NCI-H2227 (cell line): ENCODE results near the gene EXOSC9.
"Not testable (repeated sequence)": the region's sequence is repeated elsewhere in the genome, so short reads cannot be mapped to it uniquely, and the experiment has no call there.

Experiments used
- DNase-seq: peaks from one replicate; lab custom pipeline; 2025; ENCODE audit not compliant: unreplicated experiment; lab: John Stamatoyannopoulos, UW

Gene EXOSC9, protein sequence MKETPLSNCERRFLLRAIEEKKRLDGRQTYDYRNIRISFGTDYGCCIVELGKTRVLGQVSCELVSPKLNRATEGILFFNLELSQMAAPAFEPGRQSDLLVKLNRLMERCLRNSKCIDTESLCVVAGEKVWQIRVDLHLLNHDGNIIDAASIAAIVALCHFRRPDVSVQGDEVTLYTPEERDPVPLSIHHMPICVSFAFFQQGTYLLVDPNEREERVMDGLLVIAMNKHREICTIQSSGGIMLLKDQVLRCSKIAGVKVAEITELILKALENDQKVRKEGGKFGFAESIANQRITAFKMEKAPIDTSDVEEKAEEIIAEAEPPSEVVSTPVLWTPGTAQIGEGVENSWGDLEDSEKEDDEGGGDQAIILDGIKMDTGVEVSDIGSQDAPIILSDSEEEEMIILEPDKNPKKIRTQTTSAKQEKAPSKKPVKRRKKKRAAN

DNA sequence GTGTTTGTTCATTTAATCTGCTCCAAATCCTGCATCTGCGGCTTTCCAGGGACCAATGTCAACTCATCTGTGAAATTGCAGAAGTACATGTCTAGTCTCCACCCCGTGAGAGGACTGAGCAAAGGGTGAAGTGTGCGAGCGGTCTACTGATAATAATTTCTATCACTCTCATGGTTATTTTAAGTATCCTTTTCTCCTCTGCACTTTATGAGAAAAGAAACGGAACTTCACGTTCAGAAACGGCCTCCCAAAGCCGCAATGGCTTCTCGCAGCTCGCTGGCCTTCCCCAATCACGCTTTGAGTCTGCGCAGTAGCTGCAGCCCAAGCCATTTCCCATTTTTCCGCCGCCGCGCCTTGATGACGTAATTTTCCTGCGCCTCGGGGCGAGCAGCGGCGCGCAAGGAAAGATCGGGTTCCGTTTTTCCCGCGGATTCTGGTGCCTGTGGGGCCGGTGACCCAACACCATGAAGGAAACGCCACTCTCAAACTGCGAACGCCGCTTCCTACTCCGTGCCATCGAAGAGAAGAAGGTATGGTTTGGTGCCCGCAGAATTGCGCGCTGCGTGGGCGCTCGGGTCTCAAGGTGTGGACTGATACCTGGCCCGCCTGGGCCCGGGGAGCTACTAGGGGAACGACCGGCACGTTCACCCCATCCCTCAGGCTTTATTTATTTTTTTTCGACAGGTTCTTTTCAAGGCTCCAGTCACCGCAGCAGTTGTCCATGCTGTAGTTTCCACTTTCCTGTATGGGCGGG, at the start of gene EXOSC9:
EXOSC9 (plus strand) TSS at position 363 of the 754 bp plus-strand sequence; CDS start at position 465, 102 bp downstream.
- peak; percentile 96 for DNase-seq

DNA sequence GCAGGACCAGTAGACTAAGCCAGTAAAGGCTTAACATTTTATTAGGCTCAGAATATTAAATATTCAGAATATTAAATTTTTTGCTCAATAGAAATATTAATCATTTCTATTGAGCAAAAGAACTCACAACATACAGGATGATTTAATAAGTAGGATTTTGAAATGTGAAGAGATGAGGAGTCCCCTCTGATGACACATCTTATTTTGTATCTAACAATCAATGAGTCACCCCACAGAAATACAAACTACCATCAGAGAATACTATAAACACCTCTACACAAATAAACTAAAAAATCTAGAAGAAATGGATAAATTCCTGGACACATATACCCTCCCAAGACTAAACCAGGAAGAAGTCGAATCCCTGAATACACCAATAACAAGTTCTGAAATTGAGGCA, 49.0 kb upstream of the EXOSC9 start:
- not testable (repeated sequence) for DNase-seq

DNA sequence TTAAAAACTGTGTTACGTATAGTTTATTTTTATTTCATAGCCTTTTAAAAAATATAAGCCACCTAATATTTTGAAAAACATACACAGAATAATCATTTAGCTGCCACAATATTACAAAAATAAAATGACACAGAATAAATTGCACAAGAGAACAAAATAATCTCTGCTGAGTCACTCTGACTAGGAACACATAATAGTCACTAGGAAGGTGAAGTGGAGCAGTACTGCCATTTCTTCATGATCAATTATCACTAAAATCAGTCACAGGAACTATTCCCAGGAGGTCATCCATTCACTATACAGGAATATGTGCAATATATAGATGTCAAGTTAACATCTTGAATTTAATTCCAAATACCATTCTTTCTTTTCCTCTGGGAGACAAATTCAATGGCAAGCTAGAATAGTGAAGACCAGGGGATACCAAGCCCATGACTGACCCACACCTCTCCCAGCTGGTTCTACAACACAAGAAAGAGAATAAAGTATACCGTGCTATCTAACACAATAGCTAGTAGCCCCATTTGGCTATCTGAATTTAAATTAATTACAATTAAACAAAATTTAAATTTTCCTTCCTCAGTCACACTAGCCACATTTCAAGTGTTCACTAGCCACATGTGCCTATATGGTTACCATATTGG, 42.1 kb upstream of the EXOSC9 start:
- no peak for DNase-seq

DNA sequence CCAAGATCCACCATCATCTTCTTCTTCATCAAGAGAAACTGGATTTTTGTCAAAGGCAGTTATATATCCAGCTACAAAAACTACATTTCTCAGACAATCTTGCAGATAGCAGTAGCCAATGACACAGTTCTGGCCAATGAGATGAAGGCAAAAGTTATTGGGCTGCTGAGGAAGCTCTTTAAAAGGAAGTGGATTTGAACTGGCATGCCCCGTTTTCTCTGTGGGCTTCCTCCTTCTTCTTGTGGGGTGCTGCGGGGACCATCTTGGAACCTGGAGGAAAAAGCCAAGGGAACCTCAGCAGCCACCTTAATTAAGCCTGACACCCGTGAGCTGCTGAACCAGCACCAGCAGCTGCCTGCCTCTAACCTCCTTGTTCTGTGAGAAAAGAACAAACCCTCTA, 40.9 kb upstream of the EXOSC9 start:
- DNase-seq = no peak

DNA sequence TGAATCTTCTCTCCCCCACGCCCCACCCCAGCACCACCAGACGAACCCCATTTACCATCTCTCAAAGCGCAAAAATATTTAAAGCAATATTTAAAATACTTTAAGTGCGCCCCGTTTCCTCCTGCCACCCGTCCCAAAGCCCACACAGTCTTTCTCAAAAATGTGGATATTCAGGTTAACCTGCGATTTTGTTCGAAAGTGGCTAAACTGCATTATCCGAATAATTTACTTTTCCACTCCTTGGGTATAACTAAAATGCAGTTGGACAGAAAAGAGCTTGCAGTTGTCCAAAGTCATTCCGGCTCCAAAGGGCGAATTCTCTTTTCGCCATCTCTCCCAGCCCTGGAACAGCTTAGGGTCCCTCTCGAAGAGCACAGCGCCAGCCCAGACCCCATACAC, 36.8 kb upstream of the EXOSC9 start:
- no peak for DNase-seq

DNA sequence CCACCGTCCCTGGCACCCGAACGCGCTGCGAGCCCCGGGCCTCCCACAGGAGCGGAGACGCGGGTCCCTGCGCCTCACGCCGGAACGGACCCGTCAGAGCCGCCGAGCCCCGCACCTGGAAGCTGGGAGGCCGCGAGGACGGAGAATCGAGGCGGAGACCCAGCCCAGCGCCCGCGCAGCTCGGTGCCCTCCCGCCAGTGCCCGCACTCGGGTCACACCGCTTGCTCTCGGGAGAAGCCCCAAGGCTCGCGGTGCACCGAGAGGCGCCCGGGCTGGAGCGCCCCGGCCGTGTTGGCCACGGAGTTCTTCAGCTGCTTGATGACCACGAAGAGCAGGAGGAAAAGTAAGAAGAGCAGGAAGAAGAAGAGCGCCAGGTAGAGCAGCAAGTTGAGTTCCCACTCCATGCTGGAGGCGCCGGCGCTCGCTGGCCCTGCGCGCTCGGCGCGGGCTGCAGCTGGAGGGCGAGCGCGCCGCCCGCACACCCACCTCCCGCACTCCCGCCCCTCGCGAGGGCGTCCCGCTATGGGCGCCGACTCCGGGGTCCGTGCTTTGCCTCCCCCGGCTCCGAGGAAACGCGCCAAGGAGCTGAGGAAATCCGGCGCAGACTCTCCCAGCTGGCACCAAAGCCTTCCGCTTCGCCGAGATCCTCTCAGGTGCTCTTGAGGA, 36.3 kb upstream of the EXOSC9 start, which contains the start of gene SMIM43:
SMIM43 (minus strand) TSS at position 463 of the 666 bp plus-strand sequence; CDS start at position 404, 59 bp downstream.
- DNase-seq = peak; percentile 22

DNA sequence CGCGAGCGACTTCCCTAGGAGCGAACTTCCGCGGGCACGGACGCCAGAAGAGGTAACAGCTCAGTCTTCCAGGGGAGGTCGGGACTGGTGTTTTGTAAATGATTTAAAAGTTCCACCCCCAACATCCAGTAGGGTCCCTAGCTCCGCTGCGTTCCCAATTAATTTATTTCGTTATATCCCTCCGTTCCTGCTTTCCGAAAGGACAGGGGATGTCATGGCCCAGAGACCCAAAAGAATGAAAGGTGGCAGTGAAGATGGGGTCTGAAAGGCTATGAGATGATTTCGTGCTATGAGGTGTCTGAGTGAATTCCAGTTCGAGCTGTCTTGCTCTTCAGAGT, 35.8 kb upstream of the EXOSC9 start:
- DNase-seq = no peak

DNA sequence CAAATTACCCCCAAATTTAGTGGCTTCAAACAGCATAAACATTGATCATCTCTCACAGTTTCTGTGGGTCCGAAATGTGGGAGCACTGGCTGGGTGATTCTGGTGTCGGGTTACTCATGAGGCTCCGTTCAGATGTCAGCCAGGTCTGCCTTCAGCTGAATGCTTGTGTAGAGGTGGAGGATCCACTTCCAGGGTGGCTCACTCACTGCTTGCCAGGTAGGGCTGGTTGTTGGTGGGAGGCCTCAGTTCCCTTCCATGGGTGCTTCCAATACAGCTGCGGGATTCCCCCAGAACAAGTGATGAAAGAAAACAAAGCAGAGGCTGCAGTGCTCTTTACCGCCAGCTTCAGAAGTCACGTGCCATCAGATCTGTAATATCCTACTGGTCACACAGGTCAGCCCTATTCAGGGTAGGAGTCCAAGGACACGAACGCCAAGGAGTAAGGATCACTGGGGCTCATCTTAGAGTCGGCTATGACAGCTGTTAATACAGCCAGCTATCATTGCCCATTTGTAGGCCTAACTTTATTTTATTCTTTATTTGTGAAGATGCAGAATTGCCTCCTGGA, 35.1 kb upstream of the EXOSC9 start:
- DNase-seq = no peak

DNA sequence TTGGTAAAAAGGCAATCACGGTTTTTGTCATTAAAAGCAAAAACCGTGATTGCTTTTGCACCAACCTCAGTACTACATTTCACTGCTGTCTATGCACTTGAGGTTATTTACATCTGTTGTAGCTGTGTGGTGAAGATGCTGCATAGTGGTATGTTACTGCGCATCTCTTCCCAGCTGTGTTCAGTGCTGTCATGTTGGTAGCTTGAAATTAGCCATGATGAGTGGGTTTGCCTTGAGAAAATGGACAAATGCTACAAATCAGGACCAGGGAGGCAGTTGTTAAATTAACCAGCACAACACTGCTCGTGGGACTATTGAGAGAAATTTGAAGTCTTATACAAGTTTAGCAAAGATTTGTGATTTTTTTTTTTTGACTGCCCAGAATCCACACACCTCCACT, 34.0 kb upstream of the EXOSC9 start:
- no peak for DNase-seq

DNA sequence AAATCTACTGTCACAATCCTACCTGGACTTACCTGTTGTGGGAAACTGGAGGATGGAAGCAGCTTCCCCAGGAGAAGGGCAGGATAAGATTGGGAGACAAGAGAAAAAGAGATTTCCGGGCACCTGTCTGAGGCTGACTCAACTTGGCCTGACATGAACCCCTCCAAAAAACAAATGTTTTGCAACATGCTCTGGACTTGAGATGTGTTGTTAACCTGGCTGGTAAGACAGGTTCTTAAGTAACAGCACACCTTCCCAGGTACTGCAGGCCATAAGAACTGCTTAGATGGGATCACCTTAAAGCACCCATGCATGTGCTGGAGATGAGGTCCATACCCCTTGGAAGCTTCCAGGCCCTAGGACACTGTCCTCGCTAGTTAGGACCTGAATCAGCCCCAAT, 31.8 kb upstream of the EXOSC9 start:
- DNase-seq = no peak

DNA sequence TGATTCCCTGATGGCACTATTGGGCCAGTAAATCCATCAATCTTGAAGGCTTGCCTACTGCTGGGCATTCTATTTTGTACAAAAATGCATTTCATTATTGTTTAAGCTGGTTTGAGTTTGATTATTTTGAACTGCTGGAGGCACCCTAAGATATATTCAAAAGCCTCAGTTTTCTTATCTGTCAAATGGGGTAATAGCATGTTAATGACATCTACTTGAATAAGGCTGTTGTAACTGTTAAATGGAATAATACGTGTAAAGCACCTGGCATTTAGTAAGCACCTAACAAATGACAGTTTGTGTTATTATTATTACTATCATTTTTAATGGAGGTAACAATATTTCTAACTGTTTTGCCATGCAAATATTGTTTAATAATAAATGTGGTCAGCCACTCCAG, 29.3 kb upstream of the EXOSC9 start:
- DNase-seq = no peak

DNA sequence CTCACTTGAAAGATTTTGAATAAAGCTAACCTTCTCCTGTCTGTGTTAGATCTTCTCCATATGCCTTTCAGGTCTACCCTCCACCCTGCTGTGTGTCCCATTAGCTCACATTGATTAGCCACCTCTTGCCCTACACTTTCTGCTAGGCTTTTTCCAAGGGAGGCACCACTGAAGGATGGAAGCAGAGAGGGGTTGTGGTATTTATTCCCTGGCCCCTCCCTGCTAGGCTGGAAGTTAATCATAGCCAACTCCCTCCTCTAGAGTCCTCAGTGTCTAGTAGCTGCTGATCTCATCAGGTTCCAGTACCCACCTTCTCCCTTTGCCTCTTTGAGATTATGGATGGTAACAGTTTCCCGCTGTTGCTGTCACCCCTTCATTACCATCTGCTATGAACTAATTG, 27.2 kb upstream of the EXOSC9 start:
- DNase-seq = no peak

DNA sequence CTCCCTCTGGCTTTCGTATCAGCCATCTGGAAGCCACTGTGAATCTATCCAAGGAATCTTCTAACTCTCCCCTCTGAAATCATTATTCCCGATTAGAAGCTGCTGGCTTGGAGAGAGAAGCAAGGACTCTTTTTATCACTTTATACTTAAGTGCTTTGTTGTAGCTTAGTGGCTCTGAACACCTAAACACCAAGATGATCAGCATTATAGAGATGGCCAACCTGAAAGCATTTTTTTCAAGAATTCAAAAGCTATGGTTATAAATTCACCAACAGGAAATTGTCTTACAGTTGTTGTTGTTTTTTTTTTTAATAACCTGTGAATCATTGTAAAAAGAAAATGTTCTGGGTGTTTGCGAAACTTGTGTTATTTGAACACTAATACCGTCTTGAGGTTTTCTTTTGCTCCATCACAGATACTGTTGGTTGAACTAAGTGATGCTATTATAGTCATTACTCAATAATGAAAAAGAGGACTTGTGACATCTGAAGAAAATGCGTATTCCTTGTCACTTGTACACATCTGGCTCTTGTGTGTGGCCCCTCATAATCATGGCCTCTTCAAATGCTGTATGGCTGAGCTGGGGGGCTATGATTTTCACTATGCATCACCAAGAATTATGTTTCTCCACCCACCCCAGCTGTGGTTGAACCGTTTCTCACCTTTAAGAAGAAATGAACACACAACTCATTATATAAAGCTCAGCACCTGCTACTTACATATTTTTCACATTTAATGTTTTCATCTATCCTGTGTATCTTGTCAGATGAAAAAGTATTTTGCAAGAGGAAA, 24.3 kb upstream of the EXOSC9 start:
- no peak for DNase-seq

DNA sequence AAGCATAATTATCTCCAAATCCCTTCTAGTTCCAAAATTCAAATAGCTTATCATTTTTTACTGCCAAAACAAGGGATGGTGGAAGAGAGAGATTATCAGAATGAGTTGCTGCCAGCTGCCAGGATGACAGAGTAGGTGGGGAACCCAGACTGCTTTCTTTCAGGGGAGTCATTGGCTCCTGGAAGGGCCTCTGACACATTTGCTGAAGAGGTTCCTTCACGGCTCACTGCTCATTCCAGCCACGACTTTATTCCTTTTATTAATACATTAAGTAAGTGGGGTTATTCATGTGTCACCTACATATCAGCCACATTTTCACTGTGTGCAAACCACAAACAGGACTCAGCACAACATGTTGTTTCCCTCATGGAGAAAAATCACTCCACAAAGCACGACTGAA, 23.5 kb upstream of the EXOSC9 start:
- DNase-seq = no peak

DNA sequence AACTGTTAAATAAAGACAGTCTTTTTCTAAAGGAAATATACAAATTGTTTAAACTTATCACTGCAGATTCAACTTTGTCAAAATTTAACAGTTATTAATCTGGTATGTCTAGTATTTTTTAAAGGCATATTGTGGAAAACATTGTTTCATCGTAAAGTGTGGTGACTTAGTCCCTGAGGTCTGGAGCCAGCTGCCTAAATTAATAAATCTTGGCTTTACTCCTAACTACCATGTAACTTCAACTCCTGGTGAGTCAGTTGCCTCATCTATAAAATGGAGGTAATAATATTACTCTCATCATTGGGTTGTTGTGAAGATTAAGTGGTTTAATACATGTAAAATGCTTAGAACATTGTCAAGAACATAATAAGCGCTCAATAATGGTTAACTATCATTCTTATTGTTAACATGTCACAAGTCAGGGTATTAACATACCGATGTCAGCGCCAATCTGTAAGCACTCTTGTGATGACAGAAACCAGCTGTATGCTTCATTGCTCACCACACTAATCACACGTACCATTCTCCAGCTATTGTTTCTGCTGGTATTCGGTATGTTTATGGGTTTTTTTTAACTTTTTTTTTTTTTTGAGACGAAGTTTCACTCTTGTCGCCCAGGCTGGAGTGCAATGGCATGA, 22.0 kb upstream of the EXOSC9 start:
- no peak for DNase-seq

DNA sequence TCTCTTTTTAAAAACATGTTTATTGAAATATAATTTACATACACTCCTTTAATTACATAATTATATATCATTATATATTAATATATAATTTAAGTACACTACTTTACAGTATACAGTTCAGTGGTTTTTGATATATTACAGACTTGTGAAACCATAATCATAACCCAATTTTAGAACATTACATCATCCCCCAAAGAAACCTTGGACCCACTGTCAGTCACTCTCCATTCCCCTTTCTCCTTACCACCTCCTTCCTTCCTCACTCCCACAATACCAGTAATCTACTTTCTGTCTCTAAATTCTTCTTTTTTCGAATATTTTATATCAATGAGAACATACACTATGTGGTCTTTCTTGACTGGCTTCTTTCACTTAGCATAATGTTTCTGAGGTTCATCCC, 17.9 kb upstream of the EXOSC9 start:
- DNase-seq = no peak

DNA sequence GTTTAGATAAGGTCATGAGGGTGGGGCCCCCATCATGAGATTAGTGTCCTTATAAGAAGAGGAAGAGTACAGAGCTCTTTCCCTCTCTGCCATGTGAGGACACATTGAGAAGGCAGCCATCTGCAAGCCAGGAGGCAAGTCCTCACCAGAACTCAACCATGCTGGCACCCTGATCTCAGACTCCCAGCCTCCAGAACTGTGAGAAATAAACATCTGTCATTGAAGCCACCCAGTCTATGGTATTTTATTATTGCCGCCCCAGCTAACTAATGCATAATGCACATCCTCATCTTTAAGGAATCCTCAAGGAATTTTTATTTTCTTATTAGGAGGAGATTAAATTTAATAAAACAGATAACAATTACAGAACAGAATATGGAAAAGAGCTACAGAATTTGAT, 16.7 kb upstream of the EXOSC9 start:
- no peak for DNase-seq

DNA sequence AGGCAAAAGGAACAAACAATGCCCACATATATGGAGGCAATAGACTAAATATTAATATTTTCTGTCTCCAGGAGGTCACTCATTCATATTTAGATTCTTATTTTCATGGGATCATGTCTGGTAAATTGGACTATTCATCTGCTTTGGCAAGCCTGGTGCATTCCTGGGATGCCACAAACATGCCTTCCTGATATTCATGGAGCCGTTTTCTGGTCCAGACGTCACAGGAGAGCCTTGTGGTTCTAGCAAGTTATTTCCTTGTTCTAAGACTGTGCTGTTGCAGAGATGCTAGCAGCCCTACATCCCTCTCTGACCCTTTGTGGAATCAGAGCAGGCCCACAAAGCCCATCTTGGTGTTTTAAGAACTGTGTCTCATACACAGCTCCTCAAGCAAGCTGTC, 16.1 kb upstream of the EXOSC9 start:
- no peak for DNase-seq

DNA sequence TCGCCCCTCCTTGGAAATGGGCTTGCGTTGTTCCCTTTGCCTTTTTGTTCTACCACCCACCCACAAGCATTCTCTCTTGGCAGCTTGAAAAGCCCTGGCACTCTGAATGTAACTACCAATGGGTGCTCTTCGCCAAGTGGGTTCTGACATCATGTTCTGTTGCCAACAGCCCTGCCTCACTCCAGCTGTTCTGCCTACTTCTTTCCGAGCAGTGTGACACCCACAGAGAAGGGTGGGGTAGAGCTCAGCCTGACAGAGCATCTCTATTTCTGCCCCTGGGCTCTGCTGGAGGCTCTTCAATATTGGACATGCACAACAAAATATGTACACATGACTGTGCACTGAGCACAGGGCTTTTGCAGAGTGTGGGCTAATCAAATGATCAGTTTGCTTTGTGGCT, 15.6 kb upstream of the EXOSC9 start:
- DNase-seq = no peak

DNA sequence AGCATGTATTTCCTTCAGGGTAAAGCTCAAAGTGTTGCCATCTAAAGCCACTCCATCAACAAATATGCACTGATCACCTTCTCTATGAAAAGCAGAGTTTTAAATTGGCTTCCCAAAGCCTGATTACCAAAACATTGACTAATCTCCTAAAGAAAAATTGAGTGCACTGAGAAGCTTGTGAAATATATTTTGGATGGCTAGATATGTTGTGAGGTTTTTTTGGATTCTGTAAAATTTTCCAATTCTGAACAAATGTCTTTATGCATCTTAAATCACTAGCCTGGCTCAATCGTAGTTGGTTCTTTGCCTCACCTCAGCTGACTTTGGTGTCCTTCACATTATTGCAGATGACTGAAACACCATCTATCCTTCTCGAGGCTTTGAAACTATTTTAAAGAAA, 14.9 kb upstream of the EXOSC9 start:
- no peak for DNase-seq
